K562 (cell line): ENCODE data around the gene CIAO3. TPM values are rescaled to one million over a fixed set of nuclear protein-coding genes. Genes with fewer than 3 reads are reported as not detected.

ENCODE experiments used
- ATF7 ChIP-seq: fragments of 450-650 bp; IDR thresholded peaks from 2 replicates; pipeline ENCODE4 v1.7.1; 2014; ENCODE audit warnings: mild to moderate bottlenecking, moderate library complexity
- BCL6 ChIP-seq: fragments of 250-450 bp; sonication (Bioruptor Pico); IDR thresholded peaks from 2 replicates; pipeline ENCODE4 v1.4.0; 2020
- CUX1 ChIP-seq: fragments of 200-800 bp; sonication (Bioruptor generic); IDR thresholded peaks from 2 replicates; pipeline ENCODE4 v1.6.1; 2016; ENCODE audit warnings: missing genetic modification characterization, missing compliant biosample characterization
- DIDO1 ChIP-seq: fragments of 450-650 bp; IDR thresholded peaks from 2 replicates; pipeline ENCODE4 v1.6.1; 2016; ENCODE audit warnings: low read depth, missing biosample characterization, missing genetic modification characterization
- EGR1 ChIP-seq: fragments of 450-650 bp; conservative IDR thresholded peaks from 2 replicates; pipeline ENCODE4 v1.6.1; 2017; ENCODE audit warnings: mild to moderate bottlenecking
- HMG20A ChIP-seq: fragments of 450-650 bp; formaldehyde crosslinking; conservative IDR thresholded peaks from 2 replicates; pipeline ENCODE4 v1.4.0; 2020; ENCODE audit warnings: mild to moderate bottlenecking, mixed read lengths
- NCOA1 ChIP-seq: fragments of 450-650 bp; IDR thresholded peaks from 2 replicates; pipeline ENCODE4 v1.6.1; 2016; ENCODE audit warnings: low read depth
- NFATC3 ChIP-seq: fragments of 450-650 bp; IDR thresholded peaks from 2 replicates; pipeline ENCODE4 v1.6.1; 2017; ENCODE audit warnings: mild to moderate bottlenecking
- NR3C1 ChIP-seq: sonication (generic); formaldehyde crosslinking; IDR thresholded peaks from 2 replicates; pipeline ENCODE4 v1.8.1; 2022; ENCODE audit warnings: missing genetic modification reagents
- PCBP2 ChIP-seq: fragments of 200-400 bp; formaldehyde crosslinking; IDR thresholded peaks from 2 replicates; pipeline ENCODE4 v1.6.1; 2018; ENCODE audit warnings: low read length, low read depth, mild to moderate bottlenecking, moderate library complexity; ENCODE audit not compliant: poor library complexity, severe bottlenecking
- U2AF1 ChIP-seq: fragments of 200-400 bp; formaldehyde crosslinking; optimal IDR thresholded peaks from 2 replicates; pipeline ENCODE3; 2017; ENCODE audit warnings: mild to moderate bottlenecking, low read depth, low read length, moderate library complexity
- ZNF174 ChIP-seq: fragments of 250-450 bp; sonication (Bioruptor Pico); IDR thresholded peaks from 2 replicates; pipeline ENCODE4 v1.4.0; 2020; ENCODE audit warnings: mild to moderate bottlenecking
- ZNF347 ChIP-seq: fragments of 450-650 bp; formaldehyde crosslinking; IDR thresholded peaks from 2 replicates; pipeline ENCODE4 v1.4.0; 2020; ENCODE audit warnings: low read depth, mild to moderate bottlenecking, moderate library complexity
- ZNF644 ChIP-seq: fragments of 200-800 bp; sonication (Bioruptor generic); IDR thresholded peaks from 2 replicates; pipeline ENCODE4 v1.6.1; 2016; ENCODE audit warnings: low read depth, missing genetic modification characterization, missing compliant biosample characterization
- ZSCAN29 ChIP-seq: fragments of 450-650 bp; IDR thresholded peaks from 2 replicates; pipeline ENCODE4 v1.6.1; 2017
- polyA plus RNA-seq, 8 experiments: library from polyadenylated mRNA; depleted of rRNA in 4 of 8; stranded (reverse) in 5 of 8; unstranded in 3 of 8; fragments of >200 nt; fragmentation: Nextera tagmentation in 2 of 8; fragmentation: Illumina TruSeq in 1 of 8; extraction: Ambion mirVana in 2 of 8; extraction: Trizol in 1 of 8; gene quantifications; 2 replicates each; pipeline versions ENCODE4 v1.2.1 to v1.2.3, GENCODE V29; 2011 to 2014; ENCODE audit warnings: inconsistent platforms in 1 of 8, missing spikeins in 1 of 8
- total RNA-seq, 7 experiments: library from RNA; depleted of rRNA in 6 of 7; stranded (reverse); fragments of >200 nt in 6 of 7; fragmentation: Illumina TruSeq in 2 of 7; extraction: Trizol in 2 of 7; gene quantifications; 2 replicates each; pipeline versions ENCODE4 v1.2.1 to v1.2.3, GENCODE V29; 2011 to 2021; ENCODE audit warnings: low replicate concordance in 1 of 7
- TF ChIP-seq, protein P1 (sequence below): fragments of 450-650 bp; IDR thresholded peaks from 2 replicates; pipeline ENCODE4 v1.6.1; 2017; ENCODE audit warnings: antibody characterized with exemption, mild to moderate bottlenecking
- TF ChIP-seq, protein P2 (sequence below): fragments of 450-650 bp; formaldehyde crosslinking; IDR thresholded peaks from 2 replicates; pipeline ENCODE4 v1.4.0; 2022; ENCODE audit warnings: missing genetic modification characterization

CIAO3 gene
- total and polyA plus RNA-seq, 9 of the 15 experiments (the other 6 are each of a cell fraction or from before 2014, with no cell fraction given) = 2.2 to 35.6 (median 18.7) TPM

GRCh38 chr16:740764-741505, at the start of gene CIAO3 (continued):
- TF ChIP-seq CUX1 (CRISPR knock-in tag) (no peak), EGR1 (peak; percentile 60), NFATC3 (no peak), NR3C1 (CRISPR knock-in tag) (no peak), U2AF1 (peak; percentile 84), HMG20A (CRISPR knock-in tag) (no peak), PCBP2 (no peak), NCOA1 (no peak), BCL6 (no peak), ZNF644 (tag) (no peak), ATF7 (peak; percentile 98), DIDO1 (tag) (peak; percentile 87), ZNF347 (CRISPR knock-in tag) (no peak), ZSCAN29 (peak; percentile 48; the same call in 1 of the 2 replicates), ZNF174 (no peak)
- TF ChIP-seq, protein P1, sequence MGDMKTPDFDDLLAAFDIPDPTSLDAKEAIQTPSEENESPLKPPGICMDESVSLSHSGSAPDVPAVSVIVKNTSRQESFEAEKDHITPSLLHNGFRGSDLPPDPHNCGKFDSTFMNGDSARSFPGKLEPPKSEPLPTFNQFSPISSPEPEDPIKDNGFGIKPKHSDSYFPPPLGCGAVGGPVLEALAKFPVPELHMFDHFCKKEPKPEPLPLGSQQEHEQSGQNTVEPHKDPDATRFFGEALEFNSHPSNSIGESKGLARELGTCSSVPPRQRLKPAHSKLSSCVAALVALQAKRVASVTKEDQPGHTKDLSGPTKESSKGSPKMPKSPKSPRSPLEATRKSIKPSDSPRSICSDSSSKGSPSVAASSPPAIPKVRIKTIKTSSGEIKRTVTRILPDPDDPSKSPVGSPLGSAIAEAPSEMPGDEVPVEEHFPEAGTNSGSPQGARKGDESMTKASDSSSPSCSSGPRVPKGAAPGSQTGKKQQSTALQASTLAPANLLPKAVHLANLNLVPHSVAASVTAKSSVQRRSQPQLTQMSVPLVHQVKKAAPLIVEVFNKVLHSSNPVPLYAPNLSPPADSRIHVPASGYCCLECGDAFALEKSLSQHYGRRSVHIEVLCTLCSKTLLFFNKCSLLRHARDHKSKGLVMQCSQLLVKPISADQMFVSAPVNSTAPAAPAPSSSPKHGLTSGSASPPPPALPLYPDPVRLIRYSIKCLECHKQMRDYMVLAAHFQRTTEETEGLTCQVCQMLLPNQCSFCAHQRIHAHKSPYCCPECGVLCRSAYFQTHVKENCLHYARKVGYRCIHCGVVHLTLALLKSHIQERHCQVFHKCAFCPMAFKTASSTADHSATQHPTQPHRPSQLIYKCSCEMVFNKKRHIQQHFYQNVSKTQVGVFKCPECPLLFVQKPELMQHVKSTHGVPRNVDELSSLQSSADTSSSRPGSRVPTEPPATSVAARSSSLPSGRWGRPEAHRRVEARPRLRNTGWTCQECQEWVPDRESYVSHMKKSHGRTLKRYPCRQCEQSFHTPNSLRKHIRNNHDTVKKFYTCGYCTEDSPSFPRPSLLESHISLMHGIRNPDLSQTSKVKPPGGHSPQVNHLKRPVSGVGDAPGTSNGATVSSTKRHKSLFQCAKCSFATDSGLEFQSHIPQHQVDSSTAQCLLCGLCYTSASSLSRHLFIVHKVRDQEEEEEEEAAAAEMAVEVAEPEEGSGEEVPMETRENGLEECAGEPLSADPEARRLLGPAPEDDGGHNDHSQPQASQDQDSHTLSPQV = 0 out of 2 replicates have a peak, but pooled peaks have one; percentile 14
- TF ChIP-seq, protein P2, sequence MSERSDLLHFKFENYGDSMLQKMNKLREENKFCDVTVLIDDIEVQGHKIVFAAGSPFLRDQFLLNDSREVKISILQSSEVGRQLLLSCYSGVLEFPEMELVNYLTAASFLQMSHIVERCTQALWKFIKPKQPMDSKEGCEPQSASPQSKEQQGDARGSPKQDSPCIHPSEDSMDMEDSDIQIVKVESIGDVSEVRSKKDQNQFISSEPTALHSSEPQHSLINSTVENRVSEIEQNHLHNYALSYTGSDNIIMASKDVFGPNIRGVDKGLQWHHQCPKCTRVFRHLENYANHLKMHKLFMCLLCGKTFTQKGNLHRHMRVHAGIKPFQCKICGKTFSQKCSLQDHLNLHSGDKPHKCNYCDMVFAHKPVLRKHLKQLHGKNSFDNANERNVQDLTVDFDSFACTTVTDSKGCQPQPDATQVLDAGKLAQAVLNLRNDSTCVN (CRISPR knock-in tag) = no peak
